Uterus (tissue), 4 donors: ENCODE measurements around the gene AKAP7. TPM values are rescaled to one million over a fixed set of nuclear protein-coding genes. Genes with fewer than 3 reads are reported as not detected.

Experiments
- DNase-seq, 2 donors: peaks; one replicate each; pipeline ENCODE4 v3.0.0-alpha.2; 2019 to 2020
- H3K27ac ChIP-seq, 2 donors: fragments of 200-600 bp; sonication (generic); 1 replicate in 1 of 2; 2 replicates in 1 of 2; pipeline ENCODE4 v1.5.1; 2016 to 2018
- H3K27me3 ChIP-seq, 2 donors: fragments of 200-600 bp; sonication (generic); one replicate each; pipeline ENCODE4 v1.5.1; 2018 to 2019; ENCODE audit warnings: control low read depth in 1 of 2
- H3K36me3 ChIP-seq, 2 donors: fragments of 200-600 bp; sonication (generic); one replicate each; pipeline ENCODE4 v1.5.1; 2019; ENCODE audit warnings: control low read depth in 1 of 2
- H3K4me1 ChIP-seq, 2 donors: fragments of 200-600 bp; sonication (generic); one replicate each; pipeline ENCODE4 v1.5.1; 2018 to 2019; ENCODE audit warnings: control low read depth in 1 of 2
- H3K4me3 ChIP-seq, 2 donors: fragments of 200-600 bp; sonication (generic); 1 replicate in 1 of 2; 2 replicates in 1 of 2; pipeline ENCODE4 v1.5.1; 2018 to 2019; ENCODE audit warnings: mild to moderate bottlenecking in 1 of 2
- H3K9me3 ChIP-seq, 2 donors: fragments of 200-600 bp; sonication (generic); one replicate each; pipeline ENCODE4 v1.5.1; 2019; ENCODE audit warnings: control low read depth in 1 of 2
- CTCF ChIP-seq, 4 experiments: fragments of 200-600 bp in 2 of 4; fragments of 450-650 bp in 2 of 4; sonication (generic) in 2 of 4; IDR thresholded peaks; one replicate each; pipeline ENCODE4 v1.5.1; 2016 to 2019; ENCODE audit warnings: antibody characterized with exemption in 4 of 4, mild to moderate bottlenecking in 2 of 4, moderate library complexity in 1 of 4
- POLR2A ChIP-seq, 2 donors: fragments of 450-650 bp; IDR thresholded peaks; one replicate each; pipeline ENCODE4 v1.6.1; 2016; ENCODE audit warnings: antibody characterized with exemption in 2 of 2, mild to moderate bottlenecking in 1 of 2, moderate library complexity in 1 of 2
- intact Hi-C: fragments of 100-400 bp; cut with DNase I; formaldehyde crosslinking; loops from one replicate; pipeline ENCODE4 v1.15.1; 2023; ENCODE audit warnings: low total_unique reads
- total RNA-seq, 4 donors: library from RNA; depleted of rRNA in 3 of 4; stranded (reverse); fragments of >200 nt in 3 of 4; gene quantifications; one replicate each; pipeline versions ENCODE4 v1.1.0 to v1.2.4, GENCODE V29; 2014 to 2023
- donor health status: DM: yes; HTN: yes; CAD: no.

Gene AKAP7
- total RNA-seq, 4 donors from 2014 or later = 7.4 to 25.3 (median 21.3) TPM

- Histone ChIP-seq H3K9me3 (no peaks in the 10 kb centered on the region), H3K4me1 (no peaks in the 10 kb centered on the region), H3K36me3 (no peaks in the 10 kb centered on the region), H3K4me3 (no peak overlapping the region), H3K27me3 (no peaks in the 10 kb centered on the region), H3K27ac (no peak overlapping the region)
- intact Hi-C loops = no loop called here
- no peak for TF ChIP-seq POLR2A (IDR thresholded peaks at IDR 0.05)
- no peak for DNase-seq
Observed at GRCh38 chr6:131206463-131207251, 71.4 kb downstream of the AKAP7 start.

- Histone ChIP-seq H3K27ac (no peak overlapping the region), H3K9me3 (no peaks in the 10 kb centered on the region), H3K4me1 (no peaks in the 10 kb centered on the region), H3K36me3 (no peaks in the 10 kb centered on the region), H3K27me3 (no peaks in the 10 kb centered on the region), H3K4me3 (no peak overlapping the region)
- DNase-seq = no peak
- TF ChIP-seq CTCF (IDR thresholded peaks at IDR 0.05) (no peak), POLR2A (IDR thresholded peaks at IDR 0.05) (no peak)
- intact Hi-C loops = no loop called here
Observed at GRCh38 chr6:131208787-131209186, 73.5 kb downstream of the AKAP7 start.

- TF ChIP-seq POLR2A (IDR thresholded peaks at IDR 0.05) (no peak), CTCF (IDR thresholded peaks at IDR 0.05) (no peak)
- intact Hi-C loops = no loop called here
- Histone ChIP-seq H3K36me3 (no peaks in the 10 kb centered on the region), H3K4me3 (no peak overlapping the region), H3K27me3 (no peaks in the 10 kb centered on the region), H3K27ac (no peak overlapping the region), H3K4me1 (no peaks in the 10 kb centered on the region), H3K9me3 (no peaks in the 10 kb centered on the region)
- DNase-seq = no peak
Observed at GRCh38 chr6:131210469-131210868, 75.2 kb downstream of the AKAP7 start.

- DNase-seq = no peak
Observed at GRCh38 chr6:131212024-131212423, 76.8 kb downstream of the AKAP7 start.

GRCh38 chr6:131212913-131213312, 77.6 kb downstream of the AKAP7 start:
- intact Hi-C loops = no loop called here
- H3K4me3 ChIP-seq = no peak overlapping the region
- no peak overlapping the region for H3K27ac ChIP-seq
- TF ChIP-seq CTCF (IDR thresholded peaks at IDR 0.05) = no peak
- no peak for TF ChIP-seq POLR2A (IDR thresholded peaks at IDR 0.05)
- H3K36me3 ChIP-seq = no peaks in the 10 kb centered on the region
- DNase-seq = no peak
- H3K27me3 ChIP-seq = no peaks in the 10 kb centered on the region
- no peaks in the 10 kb centered on the region for H3K9me3 ChIP-seq
- no peaks in the 10 kb centered on the region for H3K4me1 ChIP-seq

More at GRCh38 chr6:131212024-131212423, 76.8 kb downstream of the AKAP7 start:
- Histone ChIP-seq H3K27me3 (no peaks in the 10 kb centered on the region), H3K4me1 (no peaks in the 10 kb centered on the region), H3K27ac (no peak overlapping the region), H3K36me3 (no peaks in the 10 kb centered on the region), H3K4me3 (no peak overlapping the region), H3K9me3 (no peaks in the 10 kb centered on the region)
- TF ChIP-seq POLR2A (IDR thresholded peaks at IDR 0.05) (no peak), CTCF (IDR thresholded peaks at IDR 0.05) (no peak)
- intact Hi-C loops = no loop called here
